ENCODE results near the gene TFR2. TPM values are rescaled to one million over a fixed set of nuclear protein-coding genes. Genes with fewer than 3 reads are reported as not detected.

The TFR2 gene
- total and polyA plus RNA-seq, 8 donors: 0.67 to 2.6 (median 1.2) TPM

GRCh38 chr7:100632951-100633717 lies 8.2 kb downstream of the TFR2 start:
- Histone ChIP-seq H3K27ac (no peak overlapping the region), H3K9me3 (no peaks in the 10 kb centered on the region), H3K36me3 (no peaks in the 10 kb centered on the region), H3K4me3 (peak overlapping the region; percentile 35 to 52), H3K27me3 (peaks cover 0 to 33% of the 10 kb centered on the region in 2 donors), H3K4me1 (peaks cover 4 to 7% of the 10 kb centered on the region in 2 donors)
- peak in 1 of 2 donors; percentile 23 for TF ChIP-seq CTCF (IDR thresholded peaks at IDR 0.05)
- intact Hi-C loops (cut with DNase I): no loop called here
- DNase-seq (peak in 3 of 4 donors; percentile 51 to 89 (median 52)), ATAC-seq (peak; percentile 87)

DNA sequence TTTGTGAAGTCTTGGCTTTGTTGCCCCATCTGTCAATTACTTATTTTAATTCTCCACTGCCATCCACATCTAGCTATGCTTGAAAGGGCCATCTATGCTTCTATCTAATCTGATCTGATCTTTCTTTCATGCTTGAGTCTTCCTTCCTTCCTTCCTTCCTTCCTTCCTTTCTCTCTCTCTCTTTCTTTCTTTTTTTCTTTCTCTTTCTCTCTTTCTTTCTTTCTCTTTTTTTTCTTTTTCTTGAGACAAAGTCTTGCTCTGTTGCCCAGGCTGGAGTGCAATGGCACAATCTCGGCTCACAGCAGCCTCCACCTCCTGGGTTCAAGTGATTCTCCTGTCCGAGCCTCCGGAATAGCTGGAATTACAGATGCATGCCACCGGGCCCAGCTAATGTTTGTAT lies 11.3 kb downstream of the TFR2 start:
- Histone ChIP-seq H3K4me1 (peaks cover 4 to 20% of the 10 kb centered on the region in 2 donors), H3K27ac (no peak overlapping the region), H3K27me3 (peaks cover 0 to 31% of the 10 kb centered on the region in 2 donors), H3K9me3 (no peaks in the 10 kb centered on the region), H3K4me3 (no peak overlapping the region), H3K36me3 (no peaks in the 10 kb centered on the region)
- intact Hi-C loops (cut with DNase I): no loop called here
- no peak for ATAC-seq
- no peak for DNase-seq
- TF ChIP-seq CTCF (IDR thresholded peaks at IDR 0.05): no peak

DNA sequence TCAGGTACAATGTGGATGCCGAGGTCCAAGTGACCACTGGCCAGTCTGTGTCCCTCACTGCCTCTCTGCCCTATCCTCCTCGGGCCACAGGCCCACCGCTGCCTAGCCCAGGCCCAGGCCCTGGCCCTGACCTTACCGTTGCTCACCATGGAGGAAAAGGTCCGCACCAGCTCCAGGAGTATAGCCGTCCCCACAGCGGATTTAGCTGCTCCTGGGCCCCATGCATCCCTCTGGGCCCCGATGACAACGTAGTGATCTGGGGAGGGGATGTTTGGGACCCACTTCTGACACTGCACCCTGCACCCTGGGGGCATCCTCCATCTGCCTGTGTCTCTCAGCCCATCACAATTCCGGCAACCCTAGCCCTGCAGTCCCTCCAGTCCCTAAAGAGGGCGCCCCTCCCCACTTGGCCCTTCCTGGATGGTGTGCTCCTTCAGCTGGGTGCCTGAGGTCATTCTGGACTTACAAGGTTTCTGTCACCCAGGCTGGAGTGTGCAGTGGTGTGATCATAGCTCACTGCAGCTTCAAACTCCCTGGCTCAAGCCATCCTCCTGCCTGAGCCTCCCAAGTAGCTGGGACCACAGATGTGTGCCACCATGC lies 12.1 kb downstream of the TFR2 start:
- no peak for ATAC-seq
- peaks cover 0 to 31% of the 10 kb centered on the region in 2 donors for H3K27me3 ChIP-seq

DNA sequence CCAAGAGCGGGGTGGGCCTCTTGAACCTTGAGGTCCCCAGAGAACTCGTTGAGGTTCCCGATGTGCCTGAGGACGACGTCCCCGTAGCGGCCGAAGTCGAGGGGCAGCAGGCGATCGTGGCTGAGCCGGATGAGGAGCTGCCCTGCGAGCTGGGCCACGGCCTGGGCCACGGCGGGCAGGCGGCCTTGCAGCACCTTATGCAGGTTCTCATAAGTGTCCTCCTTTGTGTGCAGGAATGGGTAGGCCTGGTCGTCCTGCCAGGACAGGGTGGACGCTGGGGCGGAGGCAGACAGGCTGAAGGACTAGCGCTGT lies 14.2 kb downstream of the TFR2 start:
- intact Hi-C loops (cut with DNase I): no loop called here
- H3K9me3 ChIP-seq: no peaks in the 10 kb centered on the region
- TF ChIP-seq CTCF (IDR thresholded peaks at IDR 0.05): no peak
- peaks cover 0 to 13% of the 10 kb centered on the region in 2 donors for H3K4me1 ChIP-seq
- H3K27me3 ChIP-seq: peaks cover 0 to 14% of the 10 kb centered on the region in 2 donors
- H3K36me3 ChIP-seq: no peaks in the 10 kb centered on the region
- DNase-seq (peak in 1 of 4 donors; percentile 70), ATAC-seq (no peak)
- H3K27ac ChIP-seq: no peak overlapping the region
- no peak overlapping the region for H3K4me3 ChIP-seq

More for the DNA sequence above, 12.1 kb downstream of the TFR2 start:
- DNase-seq: no peak
- peaks cover 4 to 20% of the 10 kb centered on the region in 2 donors for H3K4me1 ChIP-seq
- H3K4me3 ChIP-seq: no peak overlapping the region
- H3K9me3 ChIP-seq: no peaks in the 10 kb centered on the region
- peak in 1 of 2 donors; percentile 10 for TF ChIP-seq CTCF (IDR thresholded peaks at IDR 0.05)
- no peaks in the 10 kb centered on the region for H3K36me3 ChIP-seq
- no peak overlapping the region for H3K27ac ChIP-seq
- intact Hi-C loops (cut with DNase I): no loop called here

DNA sequence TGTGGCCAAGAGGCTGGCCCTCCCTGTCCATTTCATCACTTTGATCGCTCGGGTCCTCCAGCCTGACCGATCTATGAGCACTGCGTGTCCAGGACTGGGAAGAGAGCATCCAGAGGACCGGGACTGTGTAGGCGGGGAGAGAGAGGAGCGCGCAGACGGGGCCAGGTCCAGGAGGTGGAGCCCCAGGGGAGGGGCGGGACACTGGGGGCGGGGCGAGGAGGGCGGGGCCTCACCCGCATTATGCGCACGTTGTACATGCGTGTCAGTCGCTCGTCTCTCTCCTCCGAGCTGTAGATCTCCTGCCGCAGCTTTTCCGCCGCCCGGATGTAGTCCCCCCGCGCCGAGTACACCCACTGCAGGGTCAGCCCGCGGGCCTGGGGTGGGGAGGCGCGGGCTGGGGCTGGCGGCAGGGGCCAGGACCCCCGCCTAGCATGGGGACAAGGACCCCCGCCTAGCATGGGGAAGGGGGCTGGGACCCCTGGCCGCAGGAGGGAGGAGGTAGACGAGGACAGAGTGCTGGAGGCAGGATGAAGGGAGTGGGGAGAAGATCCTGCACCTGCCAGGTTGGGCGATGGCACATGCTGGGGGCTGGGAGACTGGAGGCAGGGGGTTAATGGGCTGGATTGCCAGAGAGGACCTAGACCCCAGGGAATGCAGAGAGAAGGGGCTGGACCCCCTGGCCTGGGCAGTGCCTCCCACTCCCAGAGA lies 14.7 kb downstream of the TFR2 start:
- Histone ChIP-seq H3K4me1 (peaks cover 0 to 13% of the 10 kb centered on the region in 2 donors), H3K27ac (peak overlapping the region in 1 of 2 donors; percentile 48), H3K27me3 (peaks cover 0 to 9% of the 10 kb centered on the region in 2 donors), H3K36me3 (no peaks in the 10 kb centered on the region), H3K4me3 (peak overlapping the region; percentile 24 to 26), H3K9me3 (no peaks in the 10 kb centered on the region)
- TF ChIP-seq CTCF (IDR thresholded peaks at IDR 0.05): no peak
- ATAC-seq: peak; percentile 99
- peak in 3 of 4 donors; percentile 77 to 94 (median 81) for DNase-seq
- intact Hi-C loops (cut with DNase I): no loop called here

Data from left lung (tissue), 10 donors.